NCI-H748 (cell line): Measurements from ENCODE around the gene FBXL7.

Experiments used
- DNase-seq: peaks from one replicate; lab custom pipeline; 2025; ENCODE audit not compliant: unreplicated experiment; lab: John Stamatoyannopoulos, UW

The FBXL7 gene

GRCh38 chr5:15501091-15501791 lies 1.3 kb downstream of the FBXL7 start:
- DNase-seq, result peak; percentile 49

- DNase-seq, result no peak
Measured at GRCh38 chr5:15502208-15502607, 2.2 kb downstream of the FBXL7 start.

GRCh38 chr5:15506146-15506545 lies 6.2 kb downstream of the FBXL7 start:
- no peak for DNase-seq

GRCh38 chr5:15506897-15507296 lies 6.9 kb downstream of the FBXL7 start:
- no peak for DNase-seq

- no peak for DNase-seq
Measured at GRCh38 chr5:15510092-15510491, 10.1 kb downstream of the FBXL7 start.

GRCh38 chr5:15510831-15511230 lies 10.9 kb downstream of the FBXL7 start:
- no peak for DNase-seq

GRCh38 chr5:15513431-15513830 lies 13.5 kb downstream of the FBXL7 start:
- no peak for DNase-seq

- no peak for DNase-seq
Measured at GRCh38 chr5:15513911-15514310, 13.9 kb downstream of the FBXL7 start.

GRCh38 chr5:15515229-15515628 lies 15.2 kb downstream of the FBXL7 start:
- no peak for DNase-seq

GRCh38 chr5:15516486-15516885 lies 16.5 kb downstream of the FBXL7 start:
- no peak for DNase-seq

- DNase-seq, result no peak
Measured at GRCh38 chr5:15518786-15519185, 18.8 kb downstream of the FBXL7 start.

GRCh38 chr5:15520856-15521255 lies 20.9 kb downstream of the FBXL7 start:
- no peak for DNase-seq

GRCh38 chr5:15521381-15522186 lies 21.6 kb downstream of the FBXL7 start:
- no peak for DNase-seq

GRCh38 chr5:15522187-15522520 lies 22.2 kb downstream of the FBXL7 start:
- peak; percentile 88 for DNase-seq

GRCh38 chr5:15524712-15525111 lies 24.7 kb downstream of the FBXL7 start:
- no peak for DNase-seq

- no peak for DNase-seq
Measured at GRCh38 chr5:15525703-15526275, 25.8 kb downstream of the FBXL7 start.

GRCh38 chr5:15526413-15526812 lies 26.4 kb downstream of the FBXL7 start:
- DNase-seq, result no peak

GRCh38 chr5:15528476-15528875 lies 28.5 kb downstream of the FBXL7 start:
- no peak for DNase-seq

- DNase-seq, result no peak
Measured at GRCh38 chr5:15529013-15529412, 29.0 kb downstream of the FBXL7 start.

- no peak for DNase-seq
Measured at GRCh38 chr5:15529821-15530220, 29.8 kb downstream of the FBXL7 start.

- no peak for DNase-seq
Measured at GRCh38 chr5:15533129-15533893, 33.3 kb downstream of the FBXL7 start.

- DNase-seq, result no peak
Measured at GRCh38 chr5:15535938-15536337, 36.0 kb downstream of the FBXL7 start.
